T-helper 2 cell treated with Interferon-gamma antibody and Interleukin-4, amounts not matched to agents 5 μg/mL and 100 μg/mL, for 36 hours (primary cell): ENCODE measurements around the gene ANKRD28.
"Not testable (repeated sequence)": the region's sequence is repeated elsewhere in the genome, so short reads cannot be mapped to it uniquely, and the experiment has no call there.

Experiments
- DNase-seq: peaks from one replicate; pipeline ENCODE4 v3.0.0; 2021; ENCODE audit warnings: low spot score
- H3K27ac Mint-ChIP-seq: one replicate; pipeline ENCODE4 v1.8.0; 2021; ENCODE audit warnings: mild to moderate bottlenecking, mixed read lengths
- H3K27me3 Mint-ChIP-seq: one replicate; pipeline ENCODE4 v1.8.0; 2021; ENCODE audit warnings: low read depth, mixed read lengths
- H3K36me3 Mint-ChIP-seq: one replicate; pipeline ENCODE4 v1.8.0; 2021; ENCODE audit warnings: low read depth, mixed read lengths
- H3K4me1 Mint-ChIP-seq: one replicate; pipeline ENCODE4 v1.8.0; 2021; ENCODE audit warnings: low read depth, mixed read lengths
- H3K4me3 Mint-ChIP-seq: one replicate; pipeline ENCODE4 v1.8.0; 2022; ENCODE audit warnings: mild to moderate bottlenecking, moderate library complexity, mixed read lengths
- H3K9me3 Mint-ChIP-seq: one replicate; pipeline ENCODE4 v1.8.0; 2021; ENCODE audit warnings: mixed read lengths

ANKRD28 gene

DNA sequence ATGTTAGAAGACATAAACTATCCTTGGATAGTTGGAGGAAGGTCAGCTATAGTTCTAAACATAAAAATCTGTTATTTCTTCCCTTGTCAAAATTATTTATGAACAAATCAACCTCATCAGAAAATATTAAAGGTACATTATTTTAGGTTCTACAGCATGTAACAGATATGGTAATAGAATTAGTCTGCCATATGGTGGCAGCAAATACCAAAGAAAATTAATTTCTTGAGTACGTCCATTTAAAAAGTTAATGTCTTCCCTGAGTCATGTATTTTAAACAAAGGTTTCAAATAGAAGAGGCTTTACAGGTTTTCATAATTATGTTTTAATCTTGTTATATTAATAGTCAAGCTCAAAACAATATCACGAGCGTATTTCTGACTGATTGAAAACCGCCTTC lies 17.9 kb upstream of the ANKRD28 start:
- no peaks in the 10 kb centered on the region for H3K36me3 Mint-ChIP-seq
- peaks cover 45% of the 10 kb centered on the region for H3K4me1 Mint-ChIP-seq
- no peaks in the 10 kb centered on the region for H3K27me3 Mint-ChIP-seq
- no peak for DNase-seq
- H3K4me3 Mint-ChIP-seq, result no peak overlapping the region
- no peak overlapping the region for H3K27ac Mint-ChIP-seq
- no peaks in the 10 kb centered on the region for H3K9me3 Mint-ChIP-seq

- H3K4me3 Mint-ChIP-seq, DNase-seq, H3K36me3 Mint-ChIP-seq, H3K9me3 Mint-ChIP-seq, H3K27me3 Mint-ChIP-seq, H3K27ac Mint-ChIP-seq: not testable (repeated sequence)
- H3K4me1 Mint-ChIP-seq, result peaks cover 56% of the 10 kb centered on the region
These were observed 15.3 kb upstream of the ANKRD28 start for GRCh38 chr3:15813079-15813478.

DNA sequence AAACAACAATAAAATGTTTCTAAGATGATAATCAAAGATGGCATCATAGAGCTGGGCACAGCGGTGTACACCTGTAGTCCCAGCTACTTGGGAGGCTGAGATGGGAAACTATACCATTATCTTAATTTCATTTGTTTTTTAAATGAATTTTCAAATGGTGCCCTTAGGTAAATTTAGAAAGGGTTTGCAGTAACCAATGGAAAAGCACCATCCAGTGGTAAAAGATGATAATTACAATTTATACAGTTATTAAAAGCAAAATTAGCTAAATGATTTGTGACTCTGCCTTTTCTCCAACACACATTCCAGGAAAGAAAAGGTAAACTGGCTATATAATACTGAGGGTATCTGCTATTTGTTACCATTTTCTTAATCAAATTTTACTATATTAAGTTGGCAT lies 14.4 kb upstream of the ANKRD28 start:
- no peak overlapping the region for H3K27ac Mint-ChIP-seq
- no peaks in the 10 kb centered on the region for H3K9me3 Mint-ChIP-seq
- H3K36me3 Mint-ChIP-seq, result peaks cover 9% of the 10 kb centered on the region

DNA sequence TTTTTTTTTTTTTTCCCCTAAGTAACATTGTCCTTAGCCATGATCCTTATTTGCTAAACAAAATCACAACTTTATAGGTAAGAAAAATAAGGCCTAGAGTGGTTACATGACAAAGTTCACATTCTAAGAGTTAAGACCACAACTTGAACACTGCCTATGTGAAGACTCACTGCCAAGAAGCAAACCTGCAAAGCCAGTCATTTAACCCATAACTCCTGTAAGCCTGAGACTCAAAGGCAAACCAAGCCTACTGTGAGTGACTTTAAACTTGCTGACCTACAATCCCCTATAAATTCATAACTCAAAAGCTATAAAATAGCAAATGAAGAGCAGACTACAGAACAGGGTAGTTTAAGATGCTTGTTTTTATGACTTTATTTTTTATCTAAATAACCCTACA lies 12.9 kb upstream of the ANKRD28 start:
- Mint-ChIP-seq H3K36me3 (peaks cover 13% of the 10 kb centered on the region), H3K9me3 (no peaks in the 10 kb centered on the region), H3K4me3 (no peak overlapping the region), H3K27ac (peak overlapping the region; percentile 38), H3K27me3 (no peaks in the 10 kb centered on the region), H3K4me1 (peaks cover 50% of the 10 kb centered on the region)
- DNase-seq, result no peak

More for the DNA sequence above, 14.4 kb upstream of the ANKRD28 start:
- Mint-ChIP-seq H3K27me3 (no peaks in the 10 kb centered on the region), H3K4me1 (peaks cover 53% of the 10 kb centered on the region), H3K4me3 (no peak overlapping the region)
- DNase-seq, result no peak

DNA sequence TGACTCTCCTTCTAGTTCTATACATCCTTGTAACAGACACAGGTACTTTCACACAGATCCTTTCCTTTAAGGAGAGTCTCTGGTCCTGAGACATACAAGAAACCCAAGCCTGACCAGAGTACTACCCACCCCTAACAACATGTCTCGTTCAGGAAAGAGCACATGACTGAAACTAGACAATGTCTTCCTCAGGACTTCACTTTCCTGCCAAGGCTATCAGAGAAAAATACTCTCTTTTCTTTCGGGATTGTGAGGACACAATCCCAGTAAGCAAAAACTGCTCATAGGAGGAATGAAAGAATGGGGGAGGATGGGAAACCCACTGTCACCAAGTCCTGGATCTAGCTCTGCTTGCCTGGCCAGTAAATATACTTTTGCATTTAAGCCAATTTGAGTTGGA lies 11.5 kb upstream of the ANKRD28 start:
- no peak for DNase-seq
- peaks cover 59% of the 10 kb centered on the region for H3K4me1 Mint-ChIP-seq
- no peaks in the 10 kb centered on the region for H3K9me3 Mint-ChIP-seq
- H3K27ac Mint-ChIP-seq, result no peak overlapping the region
- no peaks in the 10 kb centered on the region for H3K27me3 Mint-ChIP-seq
- no peak overlapping the region for H3K4me3 Mint-ChIP-seq
- H3K36me3 Mint-ChIP-seq, result peaks cover 15% of the 10 kb centered on the region

GRCh38 chr3:15808679-15809310 lies 11.0 kb upstream of the ANKRD28 start:
- Mint-ChIP-seq H3K27me3 (no peaks in the 10 kb centered on the region), H3K4me3 (no peak overlapping the region), H3K9me3 (no peaks in the 10 kb centered on the region), H3K27ac (no peak overlapping the region), H3K4me1 (peaks cover 59% of the 10 kb centered on the region), H3K36me3 (peaks cover 15% of the 10 kb centered on the region)
- DNase-seq, result no peak

DNA sequence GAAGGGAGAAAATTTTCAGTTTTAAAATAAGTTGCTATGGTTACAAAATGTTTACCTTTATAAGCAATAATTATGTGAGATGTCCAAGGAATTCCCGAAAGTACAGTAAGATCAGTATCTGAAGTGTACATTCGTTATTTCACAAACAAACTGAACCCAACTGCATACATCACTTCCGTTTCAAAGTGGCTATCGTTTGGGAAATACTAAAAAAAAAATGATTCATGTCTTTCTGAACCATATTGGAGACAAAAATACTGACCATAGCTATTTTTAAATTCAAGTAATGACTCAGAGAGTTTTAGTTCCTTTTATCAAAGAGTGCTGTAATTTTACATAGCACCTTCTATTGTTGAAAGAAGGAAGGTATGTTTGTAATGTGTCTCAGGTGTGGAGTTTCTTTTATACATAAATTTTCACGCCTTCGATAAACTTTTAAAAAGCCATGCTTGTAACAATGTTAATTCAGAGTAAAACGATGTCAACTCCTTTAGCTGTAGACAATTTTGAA lies 8.0 kb upstream of the ANKRD28 start:
- peaks cover 75% of the 10 kb centered on the region for H3K4me1 Mint-ChIP-seq
- peaks cover 24% of the 10 kb centered on the region for H3K36me3 Mint-ChIP-seq
- peaks cover 9% of the 10 kb centered on the region for H3K9me3 Mint-ChIP-seq
- H3K27ac Mint-ChIP-seq, result peak overlapping the region; percentile 21
- no peaks in the 10 kb centered on the region for H3K27me3 Mint-ChIP-seq
- no peak overlapping the region for H3K4me3 Mint-ChIP-seq
- no peak for DNase-seq

GRCh38 chr3:15804553-15805095 lies 6.8 kb upstream of the ANKRD28 start:
- Mint-ChIP-seq H3K27ac (peak overlapping the region; percentile 87), H3K9me3 (peaks cover 9% of the 10 kb centered on the region), H3K4me1 (peaks cover 77% of the 10 kb centered on the region), H3K4me3 (peak overlapping the region; percentile 56), H3K27me3 (no peaks in the 10 kb centered on the region), H3K36me3 (peaks cover 24% of the 10 kb centered on the region)
- no peak for DNase-seq

DNA sequence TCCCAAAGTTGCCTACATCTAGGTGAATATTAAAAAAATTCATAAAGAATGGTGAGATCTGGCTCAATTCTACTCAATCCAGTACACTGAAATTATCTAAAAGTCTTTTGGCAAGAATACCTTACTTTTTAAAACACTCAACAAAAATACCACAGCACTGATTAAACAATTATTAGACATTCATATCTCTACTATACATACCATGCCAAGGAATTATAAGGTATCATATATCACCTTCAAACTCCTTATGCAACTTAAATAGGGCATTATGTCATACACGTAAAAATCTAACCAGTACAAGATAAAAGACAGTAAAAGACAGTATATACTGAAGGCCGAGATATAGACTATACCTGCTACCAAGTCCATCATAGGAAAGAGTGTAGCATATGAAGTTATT lies 6.1 kb upstream of the ANKRD28 start:
- no peak overlapping the region for H3K4me3 Mint-ChIP-seq

DNA sequence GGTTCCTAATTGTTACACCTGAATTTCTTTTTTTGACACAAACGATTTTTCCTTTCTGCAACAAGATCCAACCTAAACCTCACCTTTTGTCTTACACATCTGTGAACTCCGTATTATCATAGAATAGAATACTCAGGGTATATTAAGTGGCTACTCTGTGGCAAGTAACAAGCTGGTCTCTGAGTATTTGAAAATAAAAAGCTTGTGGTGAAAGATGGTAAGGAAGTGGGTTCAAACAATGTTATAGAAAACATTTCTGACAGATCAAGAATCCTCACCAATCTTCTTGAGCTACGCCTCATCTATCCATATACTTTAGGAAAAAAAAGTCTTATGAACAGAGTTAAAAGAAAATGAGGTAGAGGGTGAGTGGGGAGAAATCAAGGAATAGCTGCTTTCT lies 3.5 kb upstream of the ANKRD28 start:
- H3K36me3 Mint-ChIP-seq, result peaks cover 18% of the 10 kb centered on the region
- peak overlapping the region; percentile 73 for H3K4me3 Mint-ChIP-seq
- no peak for DNase-seq
- peak overlapping the region; percentile 95 for H3K27ac Mint-ChIP-seq
- H3K27me3 Mint-ChIP-seq, result no peaks in the 10 kb centered on the region
- H3K4me1 Mint-ChIP-seq, result peaks cover 80% of the 10 kb centered on the region
- peaks cover 9% of the 10 kb centered on the region for H3K9me3 Mint-ChIP-seq

More for the DNA sequence above, 6.1 kb upstream of the ANKRD28 start:
- Mint-ChIP-seq H3K27ac (no peak overlapping the region), H3K4me1 (peaks cover 75% of the 10 kb centered on the region), H3K9me3 (peaks cover 9% of the 10 kb centered on the region), H3K27me3 (no peaks in the 10 kb centered on the region), H3K36me3 (peaks cover 20% of the 10 kb centered on the region)
- DNase-seq, result no peak

- H3K9me3 Mint-ChIP-seq, result peaks cover 9% of the 10 kb centered on the region
- H3K4me1 Mint-ChIP-seq, result peaks cover 76% of the 10 kb centered on the region
- no peaks in the 10 kb centered on the region for H3K27me3 Mint-ChIP-seq
- H3K27ac Mint-ChIP-seq, result peak overlapping the region; percentile 95
- DNase-seq, result no peak
- peak overlapping the region; percentile 73 for H3K4me3 Mint-ChIP-seq
- H3K36me3 Mint-ChIP-seq, result peaks cover 19% of the 10 kb centered on the region
These were observed 3.0 kb upstream of the ANKRD28 start for GRCh38 chr3:15800780-15801179.

GRCh38 chr3:15800327-15800726 lies 2.5 kb upstream of the ANKRD28 start:
- Mint-ChIP-seq H3K36me3 (peaks cover 19% of the 10 kb centered on the region), H3K27ac (peak overlapping the region; percentile 95), H3K4me3 (peak overlapping the region; percentile 73)

DNA sequence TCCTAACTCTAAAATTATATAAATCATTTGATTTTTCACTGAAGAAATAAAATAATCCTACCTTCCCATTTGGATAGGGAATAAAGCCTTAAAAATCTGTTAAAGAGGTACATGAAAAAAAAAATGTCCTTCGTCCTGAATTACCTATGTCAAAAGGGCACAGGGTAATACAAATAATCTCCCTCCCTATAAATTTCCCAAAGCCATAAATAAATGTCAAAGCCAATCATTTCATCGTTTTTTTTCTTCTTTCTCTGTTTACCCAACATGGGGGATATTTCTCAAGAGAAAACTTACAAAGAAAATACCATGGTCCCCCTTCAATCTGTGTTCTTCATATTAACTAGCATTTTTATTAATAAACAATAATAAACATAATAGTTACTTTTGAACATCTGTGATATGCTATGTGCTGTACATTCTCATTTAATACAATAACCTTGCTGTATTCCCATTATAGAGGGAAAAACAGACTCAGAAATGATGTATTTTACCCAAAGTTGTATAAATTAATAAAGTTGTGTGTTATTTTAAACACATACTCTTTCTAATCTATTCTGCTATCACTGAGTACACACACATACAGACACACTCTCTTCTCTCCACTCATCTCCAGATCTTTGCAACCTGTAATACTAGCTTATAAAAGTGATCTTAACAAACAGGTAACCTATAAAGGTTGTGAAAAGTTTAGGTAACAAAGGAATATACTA lies 910 bp upstream of the ANKRD28 start:
- Mint-ChIP-seq H3K27ac (peak overlapping the region; percentile 73), H3K4me1 (peaks cover 76% of the 10 kb centered on the region), H3K36me3 (peaks cover 27% of the 10 kb centered on the region), H3K4me3 (peak overlapping the region; percentile 60), H3K27me3 (no peaks in the 10 kb centered on the region), H3K9me3 (peaks cover 9% of the 10 kb centered on the region)
- DNase-seq, result no peak

More at GRCh38 chr3:15800327-15800726, 2.5 kb upstream of the ANKRD28 start:
- DNase-seq, result no peak
- no peaks in the 10 kb centered on the region for H3K27me3 Mint-ChIP-seq
- H3K4me1 Mint-ChIP-seq, result peaks cover 76% of the 10 kb centered on the region
- H3K9me3 Mint-ChIP-seq, result peaks cover 9% of the 10 kb centered on the region
